Posterior cingulate gyrus (tissue), 11 donors: ENCODE data around the gene RAB8B.
"Not testable (repeated sequence)": the region's sequence is repeated elsewhere in the genome, so short reads cannot be mapped to it uniquely, and the experiment has no call there.

ENCODE experiments used
- DNase-seq, 10 donors: peaks; one replicate each; pipeline versions ENCODE4 v3.0.0 to v3.0.0-alpha.2; 2020 to 2021; ENCODE audit warnings: mixed read lengths in 3 of 10
- intact Hi-C: fragments of 100-400 bp; cut with DNase I; formaldehyde crosslinking; loops from one replicate; pipeline ENCODE4 v1.15.1; 2023

Gene RAB8B

GRCh38 chr15:63231706-63232105 lies 42.3 kb downstream of the RAB8B start:
- no peak for DNase-seq

GRCh38 chr15:63232405-63232804 lies 43.0 kb downstream of the RAB8B start:
- DNase-seq, result no peak
- intact Hi-C loops, result no loop called here

More at GRCh38 chr15:63231706-63232105, 42.3 kb downstream of the RAB8B start:
- intact Hi-C loops, result no loop called here

GRCh38 chr15:63232943-63233342 lies 43.5 kb downstream of the RAB8B start:
- DNase-seq, result peak in 1 of 10 donors; percentile 50
- intact Hi-C loops, result no loop called here

- DNase-seq, result no peak
- intact Hi-C loops, result no loop called here
Measured at GRCh38 chr15:63233667-63234423, 44.4 kb downstream of the RAB8B start.

- peak in 1 of 10 donors; percentile 15 for DNase-seq
- intact Hi-C loops, result no loop called here
Measured at GRCh38 chr15:63234451-63234870, 45.1 kb downstream of the RAB8B start.

GRCh38 chr15:63236272-63236671 lies 46.9 kb downstream of the RAB8B start:
- intact Hi-C loops, result no loop called here
- no peak for DNase-seq

- intact Hi-C loops, DNase-seq: not testable (repeated sequence)
Measured at GRCh38 chr15:63237086-63237485, 47.7 kb downstream of the RAB8B start.

- intact Hi-C loops, result no loop called here
- no peak for DNase-seq
Measured at GRCh38 chr15:63238171-63238570, 48.8 kb downstream of the RAB8B start.

GRCh38 chr15:63238796-63239195 lies 49.4 kb downstream of the RAB8B start:
- DNase-seq, result no peak
- intact Hi-C loops, result no loop called here

GRCh38 chr15:63240109-63240508 lies 50.7 kb downstream of the RAB8B start:
- no peak for DNase-seq
- intact Hi-C loops, result no loop called here

GRCh38 chr15:63241316-63241715 lies 51.9 kb downstream of the RAB8B start:
- intact Hi-C loops, result no loop called here
- no peak for DNase-seq

- intact Hi-C loops, result no loop called here
- no peak for DNase-seq
Measured at GRCh38 chr15:63243101-63243500, 53.7 kb downstream of the RAB8B start.

- DNase-seq, result no peak
- intact Hi-C loops, result no loop called here
Measured at GRCh38 chr15:63243776-63244175, 54.4 kb downstream of the RAB8B start.

GRCh38 chr15:63244399-63244798 lies 55.0 kb downstream of the RAB8B start:
- DNase-seq, result no peak
- intact Hi-C loops, result no loop called here

- intact Hi-C loops, result no loop called here
- no peak for DNase-seq
Measured at GRCh38 chr15:63244976-63245645, 55.7 kb downstream of the RAB8B start.

- DNase-seq, result no peak
- intact Hi-C loops, result no loop called here
Measured at GRCh38 chr15:63246691-63247469, 57.5 kb downstream of the RAB8B start.

GRCh38 chr15:63250312-63250965 lies 61.0 kb downstream of the RAB8B start:
- intact Hi-C loops, result no loop called here
- DNase-seq, result no peak

GRCh38 chr15:63251701-63252100 lies 62.3 kb downstream of the RAB8B start:
- intact Hi-C loops, result no loop called here
- DNase-seq, result no peak

GRCh38 chr15:63252292-63252691 lies 62.9 kb downstream of the RAB8B start:
- no peak for DNase-seq
- intact Hi-C loops, result no loop called here

- no peak for DNase-seq
- intact Hi-C loops, result no loop called here
Measured at GRCh38 chr15:63254991-63255390, 65.6 kb downstream of the RAB8B start.

- intact Hi-C loops, result no loop called here
- no peak for DNase-seq
Measured at GRCh38 chr15:63255489-63255990, 66.1 kb downstream of the RAB8B start.
